Loucy (cell line): Measurements from ENCODE around the gene SYNGR3.

Experiments
- H2AFZ ChIP-seq: fragments of 200-600 bp; sonication (generic); 2 replicates; pipeline ENCODE4 v1.6.0; 2016; ENCODE audit warnings: antibody characterized with exemption, mild to moderate bottlenecking, low read length, moderate library complexity
- H3F3A ChIP-seq: fragments of 200-600 bp; 2 replicates; pipeline ENCODE4 v1.6.0; 2016; ENCODE audit warnings: antibody characterized with exemption, low read depth, mild to moderate bottlenecking
- H3K27me3 ChIP-seq: fragments of 200-600 bp; sonication (generic); 2 replicates; pipeline ENCODE4 v1.6.1; 2014; ENCODE audit warnings: low read length, mild to moderate bottlenecking; ENCODE audit not compliant: insufficient read depth, poor library complexity, severe bottlenecking
- H3K36me3 ChIP-seq: fragments of 200-600 bp; sonication (generic); 2 replicates; pipeline ENCODE4 v1.6.1; 2016; ENCODE audit warnings: low read length; ENCODE audit not compliant: insufficient read depth
- H3K4me1 ChIP-seq: fragments of 200-600 bp; sonication (generic); 2 replicates; pipeline ENCODE4 v1.5.1; 2014; ENCODE audit warnings: low read length, mild to moderate bottlenecking; ENCODE audit not compliant: insufficient read depth, poor library complexity, severe bottlenecking
- H3K4me2 ChIP-seq: fragments of 200-600 bp; sonication (generic); 2 replicates; pipeline ENCODE4 v1.6.0; 2014; ENCODE audit warnings: antibody characterized with exemption, low read length, low read depth, mild to moderate bottlenecking; ENCODE audit not compliant: poor library complexity, severe bottlenecking
- H3K4me3 ChIP-seq: fragments of 200-600 bp; sonication (generic); 2 replicates; pipeline ENCODE4 v1.5.1; 2014; ENCODE audit warnings: low read length, mild to moderate bottlenecking, mixed read lengths; ENCODE audit not compliant: poor library complexity, severe bottlenecking
- H3K79me2 ChIP-seq: fragments of 200-600 bp; sonication (generic); 2 replicates; pipeline ENCODE4 v1.6.1; 2014; ENCODE audit warnings: low read length; ENCODE audit not compliant: insufficient read depth
- H3K9ac ChIP-seq: fragments of 200-600 bp; sonication (generic); 2 replicates; pipeline ENCODE4 v1.6.0; 2014; ENCODE audit warnings: mild to moderate bottlenecking, low read depth, low read length, moderate library complexity; ENCODE audit not compliant: poor library complexity, severe bottlenecking
- H3K9me2 ChIP-seq: fragments of 200-600 bp; sonication (generic); replicated peaks from 2 replicates; pipeline ENCODE4 v1.6.1; 2016; ENCODE audit warnings: low read depth, low read length, mixed read lengths
- H3K9me3 ChIP-seq: fragments of 200-600 bp; sonication (generic); 2 replicates; pipeline ENCODE4 v1.6.1; 2014; ENCODE audit warnings: mild to moderate bottlenecking, antibody characterized with exemption, low read length, low read depth; ENCODE audit not compliant: insufficient read depth
- H4K20me1 ChIP-seq: fragments of 200-600 bp; sonication (generic); 2 replicates; pipeline ENCODE4 v1.6.0; 2014; ENCODE audit warnings: antibody characterized with exemption, low read length, mild to moderate bottlenecking; ENCODE audit not compliant: insufficient read depth, poor library complexity, severe bottlenecking
- EZH2phosphoT487 ChIP-seq: fragments of 200-600 bp; IDR thresholded peaks from 2 replicates; pipeline ENCODE4 v1.6.1; 2018; ENCODE audit warnings: antibody characterized with exemption, mild to moderate bottlenecking, moderate library complexity, borderline replicate concordance
- TF ChIP-seq, protein P1 (sequence below): fragments of 200-600 bp; sonication (generic); conservative IDR thresholded peaks from 2 replicates; pipeline ENCODE4 v1.5.1; 2014; ENCODE audit warnings: mild to moderate bottlenecking, antibody characterized with exemption, low read length

The SYNGR3 gene

DNA sequence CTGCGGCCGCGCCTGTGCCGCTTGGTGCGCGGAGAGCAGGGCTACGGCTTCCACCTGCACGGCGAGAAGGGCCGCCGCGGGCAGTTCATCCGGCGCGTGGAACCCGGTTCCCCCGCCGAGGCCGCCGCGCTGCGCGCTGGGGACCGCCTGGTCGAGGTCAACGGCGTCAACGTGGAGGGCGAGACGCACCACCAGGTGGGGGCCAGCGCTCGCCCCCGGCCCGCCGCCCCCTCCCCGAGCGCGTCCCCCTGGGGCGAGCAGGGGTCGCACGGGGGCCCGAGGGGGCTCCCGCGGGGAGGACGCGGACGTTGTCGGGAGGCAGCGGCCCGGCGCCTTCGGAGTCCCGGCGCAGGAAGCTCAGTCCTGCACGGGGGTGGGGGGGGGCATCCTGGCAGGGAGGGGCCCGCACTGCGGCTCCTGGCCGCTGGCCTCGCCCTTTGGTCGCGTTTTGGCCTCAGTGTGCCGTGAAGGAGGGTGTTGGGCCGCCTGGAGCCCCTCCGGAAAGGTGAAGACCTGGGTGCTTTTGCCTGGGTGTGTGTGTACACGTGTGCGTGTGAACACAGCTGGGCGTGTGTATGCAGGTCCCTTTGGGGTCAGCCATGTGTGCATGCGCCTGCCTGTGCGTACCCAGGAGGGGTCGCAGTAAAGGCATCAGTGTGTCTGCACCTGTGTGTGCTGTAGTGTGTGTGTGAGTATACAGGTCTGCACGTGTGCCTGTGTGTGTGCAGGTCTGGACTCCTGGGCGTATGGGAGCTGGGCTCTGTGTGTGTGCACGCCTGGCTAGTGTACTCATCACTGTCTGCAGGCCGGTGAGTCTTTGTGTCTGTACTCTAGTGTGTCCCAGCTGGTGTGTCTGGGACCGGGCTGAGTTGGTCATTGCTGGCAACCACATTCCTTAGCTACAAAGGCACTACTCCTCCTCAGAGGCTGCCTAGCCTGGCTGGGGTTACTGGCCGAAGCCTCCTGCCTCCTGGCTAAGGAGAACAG is 37.5 kb downstream of the SYNGR3 start:
- Histone ChIP-seq H3K79me2 (no peaks in the 10 kb centered on the region), H3K9me2 (no peaks in the 10 kb centered on the region), H3K4me1 (peaks cover 10% of the 10 kb centered on the region), H3K36me3 (no peaks in the 10 kb centered on the region), H3K4me2 (peak overlapping the region; percentile 27), H3F3A (no peaks in the 10 kb centered on the region), H3K4me3 (peak overlapping the region; percentile 38), H3K9me3 (no peaks in the 10 kb centered on the region), H3K27me3 (peaks cover 4% of the 10 kb centered on the region), H3K9ac (no peak overlapping the region), H2AFZ (no peak overlapping the region), H4K20me1 (no peaks in the 10 kb centered on the region)
- TF ChIP-seq, protein P1, sequence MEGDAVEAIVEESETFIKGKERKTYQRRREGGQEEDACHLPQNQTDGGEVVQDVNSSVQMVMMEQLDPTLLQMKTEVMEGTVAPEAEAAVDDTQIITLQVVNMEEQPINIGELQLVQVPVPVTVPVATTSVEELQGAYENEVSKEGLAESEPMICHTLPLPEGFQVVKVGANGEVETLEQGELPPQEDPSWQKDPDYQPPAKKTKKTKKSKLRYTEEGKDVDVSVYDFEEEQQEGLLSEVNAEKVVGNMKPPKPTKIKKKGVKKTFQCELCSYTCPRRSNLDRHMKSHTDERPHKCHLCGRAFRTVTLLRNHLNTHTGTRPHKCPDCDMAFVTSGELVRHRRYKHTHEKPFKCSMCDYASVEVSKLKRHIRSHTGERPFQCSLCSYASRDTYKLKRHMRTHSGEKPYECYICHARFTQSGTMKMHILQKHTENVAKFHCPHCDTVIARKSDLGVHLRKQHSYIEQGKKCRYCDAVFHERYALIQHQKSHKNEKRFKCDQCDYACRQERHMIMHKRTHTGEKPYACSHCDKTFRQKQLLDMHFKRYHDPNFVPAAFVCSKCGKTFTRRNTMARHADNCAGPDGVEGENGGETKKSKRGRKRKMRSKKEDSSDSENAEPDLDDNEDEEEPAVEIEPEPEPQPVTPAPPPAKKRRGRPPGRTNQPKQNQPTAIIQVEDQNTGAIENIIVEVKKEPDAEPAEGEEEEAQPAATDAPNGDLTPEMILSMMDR: no peak
- no peak for TF ChIP-seq EZH2phosphoT487

DNA sequence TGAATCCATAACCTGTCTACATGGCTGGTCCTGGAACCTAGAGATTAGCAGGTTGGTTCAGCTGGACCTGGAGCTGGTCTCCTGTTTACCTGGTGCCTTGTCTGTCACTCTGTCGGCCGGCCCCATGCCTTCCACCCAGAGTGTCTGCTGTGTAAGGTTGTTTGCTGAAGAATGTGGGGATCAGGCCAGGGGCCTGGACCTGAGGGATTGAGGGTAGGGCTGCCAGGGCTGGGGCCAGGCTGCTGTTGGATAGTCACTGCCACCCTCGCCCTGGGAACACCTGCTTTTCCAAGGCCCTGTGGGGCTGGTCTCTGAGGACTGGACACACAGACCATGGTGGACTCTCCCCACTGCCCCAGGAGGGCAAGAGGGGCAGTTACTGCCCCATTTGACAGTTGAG is 38.4 kb downstream of the SYNGR3 start:
- Histone ChIP-seq H3K79me2 (no peaks in the 10 kb centered on the region), H2AFZ (no peak overlapping the region), H3K9me3 (no peaks in the 10 kb centered on the region), H3K9ac (no peak overlapping the region), H3K4me2 (no peak overlapping the region), H3K36me3 (no peaks in the 10 kb centered on the region), H3F3A (no peaks in the 10 kb centered on the region), H3K4me3 (no peak overlapping the region), H4K20me1 (no peaks in the 10 kb centered on the region), H3K27me3 (peaks cover 4% of the 10 kb centered on the region), H3K4me1 (peaks cover 5% of the 10 kb centered on the region), H3K9me2 (no peaks in the 10 kb centered on the region)
- TF ChIP-seq, protein P1: no peak
- TF ChIP-seq EZH2phosphoT487: no peak

DNA sequence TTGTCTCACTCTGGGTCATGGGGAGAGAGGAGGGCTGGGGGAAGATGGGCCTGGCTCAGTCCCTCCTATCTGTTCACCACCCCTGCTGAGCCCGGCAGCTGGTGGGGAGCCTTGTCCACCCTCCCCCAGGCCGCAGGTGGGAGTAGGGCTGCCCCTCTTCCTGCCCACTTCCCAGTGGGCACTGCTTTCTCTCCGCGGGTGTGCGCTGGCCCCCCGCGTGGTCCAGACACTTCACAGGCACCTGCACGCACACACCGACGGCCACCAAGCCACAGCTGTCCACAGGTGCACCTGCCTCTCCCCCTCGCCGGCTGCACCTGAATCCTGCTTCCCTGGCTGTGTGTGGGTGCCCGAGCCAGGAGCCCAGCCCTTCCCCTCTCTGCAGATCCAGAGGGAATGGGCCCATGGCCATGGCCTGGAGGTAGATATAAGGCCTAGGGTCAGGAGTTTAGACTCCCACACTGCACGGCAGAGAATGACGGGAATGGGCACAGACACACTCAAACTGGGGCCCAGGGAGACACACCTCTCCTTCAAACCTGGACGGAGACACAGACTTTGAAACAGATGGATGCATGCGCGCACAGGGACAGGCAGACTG is 39.0 kb downstream of the SYNGR3 start:
- no peaks in the 10 kb centered on the region for H3K79me2 ChIP-seq
- peaks cover under 1% of the 10 kb centered on the region for H3K4me1 ChIP-seq
- H3F3A ChIP-seq: no peaks in the 10 kb centered on the region
- H3K9me2 ChIP-seq: no peaks in the 10 kb centered on the region
- no peaks in the 10 kb centered on the region for H4K20me1 ChIP-seq
- H2AFZ ChIP-seq: no peak overlapping the region
- no peaks in the 10 kb centered on the region for H3K9me3 ChIP-seq
- no peak overlapping the region for H3K4me3 ChIP-seq
- no peak overlapping the region for H3K9ac ChIP-seq
- no peaks in the 10 kb centered on the region for H3K36me3 ChIP-seq
- H3K27me3 ChIP-seq: peaks cover 4% of the 10 kb centered on the region
- TF ChIP-seq, protein P1: no peak
- TF ChIP-seq EZH2phosphoT487: no peak
- no peak overlapping the region for H3K4me2 ChIP-seq
